ENCODE measurements around the gene SRGAP3.
"Not testable (repeated sequence)": the region's sequence is repeated elsewhere in the genome, so short reads cannot be mapped to it uniquely, and the experiment has no call there.

SRGAP3 gene

DNA sequence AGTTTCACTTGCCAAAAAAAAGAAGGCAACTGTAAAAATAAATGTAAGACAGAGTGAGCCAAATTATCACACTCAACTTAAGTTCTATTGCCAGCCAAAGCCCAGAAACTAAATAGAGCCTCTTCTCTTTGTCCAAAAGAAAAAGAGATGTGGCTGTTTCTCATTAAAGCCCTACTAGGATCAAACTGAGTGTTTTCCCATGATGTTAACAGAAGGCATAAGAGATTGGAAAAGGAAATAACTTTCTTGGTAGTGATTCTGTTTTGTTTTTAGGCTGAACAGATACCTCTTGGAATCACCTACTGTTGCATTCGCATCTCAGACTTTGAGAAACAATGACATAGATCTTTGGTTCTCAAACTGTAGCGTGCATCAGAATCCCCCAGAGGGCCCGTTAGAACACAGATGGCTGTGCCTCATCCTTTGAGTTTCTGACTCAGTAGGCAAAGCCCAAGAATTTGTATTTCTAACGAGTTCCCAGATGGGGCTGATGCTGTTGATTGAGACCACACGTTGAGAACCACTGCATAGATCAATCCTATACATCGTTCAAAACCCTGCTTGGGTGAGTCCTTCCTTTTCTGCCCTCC is 42.5 kb upstream of the SRGAP3 start:
- no peak overlapping the region for H3K4me3 ChIP-seq (replicated peaks; ENCODE audit: low read depth, low read length)
- DNase-seq (ENCODE audit: low read depth) = no peak

DNA sequence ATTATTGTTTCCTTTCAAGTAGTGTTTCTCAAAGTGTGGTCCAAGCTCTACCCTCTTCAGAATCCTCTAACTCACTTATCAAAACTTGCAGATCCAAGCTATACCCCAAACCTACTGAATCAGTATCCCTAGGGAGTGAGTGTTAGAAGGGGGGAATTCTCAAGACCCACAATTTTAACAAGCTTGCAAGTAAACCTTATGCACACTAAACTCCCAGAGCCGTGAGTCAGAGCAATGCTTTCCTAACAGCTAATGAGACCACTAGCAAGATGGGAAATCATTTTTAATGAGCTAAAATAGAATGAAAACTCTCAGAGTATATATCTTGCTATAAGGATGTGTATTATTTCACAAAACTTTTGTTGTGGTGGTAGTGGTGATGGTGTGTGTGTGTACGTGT is 41.1 kb upstream of the SRGAP3 start:
- no peak overlapping the region for H3K4me3 ChIP-seq (replicated peaks; ENCODE audit: low read depth, low read length)
- TF ChIP-seq, protein P1, sequence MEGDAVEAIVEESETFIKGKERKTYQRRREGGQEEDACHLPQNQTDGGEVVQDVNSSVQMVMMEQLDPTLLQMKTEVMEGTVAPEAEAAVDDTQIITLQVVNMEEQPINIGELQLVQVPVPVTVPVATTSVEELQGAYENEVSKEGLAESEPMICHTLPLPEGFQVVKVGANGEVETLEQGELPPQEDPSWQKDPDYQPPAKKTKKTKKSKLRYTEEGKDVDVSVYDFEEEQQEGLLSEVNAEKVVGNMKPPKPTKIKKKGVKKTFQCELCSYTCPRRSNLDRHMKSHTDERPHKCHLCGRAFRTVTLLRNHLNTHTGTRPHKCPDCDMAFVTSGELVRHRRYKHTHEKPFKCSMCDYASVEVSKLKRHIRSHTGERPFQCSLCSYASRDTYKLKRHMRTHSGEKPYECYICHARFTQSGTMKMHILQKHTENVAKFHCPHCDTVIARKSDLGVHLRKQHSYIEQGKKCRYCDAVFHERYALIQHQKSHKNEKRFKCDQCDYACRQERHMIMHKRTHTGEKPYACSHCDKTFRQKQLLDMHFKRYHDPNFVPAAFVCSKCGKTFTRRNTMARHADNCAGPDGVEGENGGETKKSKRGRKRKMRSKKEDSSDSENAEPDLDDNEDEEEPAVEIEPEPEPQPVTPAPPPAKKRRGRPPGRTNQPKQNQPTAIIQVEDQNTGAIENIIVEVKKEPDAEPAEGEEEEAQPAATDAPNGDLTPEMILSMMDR (IDR thresholded peaks at IDR 0.05; ENCODE audit: low read length, missing control alignments) = no peak
- DNase-seq (ENCODE audit: low read depth) = no peak

More for the DNA sequence above, 42.5 kb upstream of the SRGAP3 start:
- TF ChIP-seq, protein P1 (IDR thresholded peaks at IDR 0.05; ENCODE audit: low read length, missing control alignments) = no peak

DNA sequence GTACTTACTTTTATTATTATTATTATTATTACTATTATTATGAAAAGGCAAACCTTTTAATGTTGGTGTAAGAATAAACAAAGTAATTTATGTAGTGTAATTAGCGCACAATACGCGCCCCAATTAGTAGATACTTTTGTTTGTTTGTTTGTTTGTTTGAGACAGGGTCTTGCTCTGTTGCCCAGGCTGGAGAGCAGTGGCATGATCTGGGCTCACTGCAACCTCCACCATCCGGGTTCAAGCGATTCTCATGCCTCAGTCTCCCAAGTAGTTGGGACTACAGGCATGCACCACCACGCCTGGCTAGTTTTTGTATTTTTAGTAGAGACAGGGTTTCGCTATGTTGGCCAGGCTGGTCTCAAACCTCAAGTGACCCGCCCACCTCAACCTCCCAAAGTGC is 32.1 kb upstream of the SRGAP3 start:
- not testable (repeated sequence) for DNase-seq (ENCODE audit: low read depth); H3K4me3 ChIP-seq (replicated peaks; ENCODE audit: low read depth, low read length)

DNA sequence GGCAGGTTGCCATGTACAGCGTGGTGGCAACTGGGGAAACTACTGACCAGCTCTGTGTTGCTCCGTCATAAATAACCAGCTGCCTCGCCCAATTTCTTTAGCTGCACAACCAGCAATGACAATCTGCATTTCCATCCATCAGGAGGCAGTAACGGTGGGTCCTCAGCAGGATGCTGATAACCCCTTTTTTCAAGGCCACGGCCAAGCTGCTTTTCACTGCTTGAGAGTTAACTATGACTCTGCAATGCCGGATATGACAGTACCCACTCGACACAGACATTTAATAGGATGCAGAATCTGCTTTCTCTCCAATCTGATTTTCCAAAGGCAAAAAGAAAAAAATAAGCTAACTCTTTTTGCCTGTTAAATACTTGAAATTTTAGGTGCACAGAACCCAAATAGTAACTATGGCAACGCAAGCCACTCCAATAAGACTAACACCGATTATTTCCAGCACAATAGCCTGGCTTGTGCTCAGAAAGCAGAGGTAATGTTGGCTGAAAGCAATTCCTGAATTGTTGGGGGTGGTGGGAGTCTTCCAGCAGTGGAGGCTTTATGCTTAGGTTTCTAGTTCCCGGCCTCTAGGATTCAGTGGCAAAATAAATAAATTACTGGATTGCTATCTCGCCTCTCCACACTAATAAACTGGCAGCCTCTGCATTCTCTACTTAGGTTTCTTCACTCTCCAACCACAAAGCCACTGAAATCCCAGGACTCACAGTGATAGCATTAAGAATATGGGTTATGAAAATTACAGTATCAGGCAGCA is 31.2 kb upstream of the SRGAP3 start:
- TF ChIP-seq, protein P1 (IDR thresholded peaks at IDR 0.05; ENCODE audit: low read length, missing control alignments) = no peak
- H3K4me3 ChIP-seq (replicated peaks; ENCODE audit: low read depth, low read length) = no peak overlapping the region
- DNase-seq (ENCODE audit: low read depth) = peak; percentile 5

DNA sequence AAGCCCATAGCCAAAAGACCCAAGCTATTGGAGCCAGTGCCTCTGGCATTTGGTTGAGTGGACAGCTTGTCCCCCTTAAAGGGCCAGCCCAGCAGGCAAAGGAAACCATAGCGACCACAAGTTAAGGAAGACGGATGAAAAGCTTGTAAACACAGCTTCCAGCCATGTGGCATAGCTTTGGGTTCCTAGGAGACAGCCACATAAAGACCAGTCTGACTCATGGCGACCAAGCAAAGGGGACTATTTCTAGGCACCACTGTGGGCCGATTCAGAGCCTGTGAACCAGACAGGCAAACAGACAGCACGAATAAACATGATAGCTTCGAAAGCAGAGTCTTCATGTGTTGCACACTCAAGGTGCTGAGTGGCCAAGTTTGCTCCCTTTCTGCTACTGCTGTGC is 30.5 kb upstream of the SRGAP3 start:
- TF ChIP-seq, protein P1 (IDR thresholded peaks at IDR 0.05; ENCODE audit: low read length, missing control alignments) = no peak

DNA sequence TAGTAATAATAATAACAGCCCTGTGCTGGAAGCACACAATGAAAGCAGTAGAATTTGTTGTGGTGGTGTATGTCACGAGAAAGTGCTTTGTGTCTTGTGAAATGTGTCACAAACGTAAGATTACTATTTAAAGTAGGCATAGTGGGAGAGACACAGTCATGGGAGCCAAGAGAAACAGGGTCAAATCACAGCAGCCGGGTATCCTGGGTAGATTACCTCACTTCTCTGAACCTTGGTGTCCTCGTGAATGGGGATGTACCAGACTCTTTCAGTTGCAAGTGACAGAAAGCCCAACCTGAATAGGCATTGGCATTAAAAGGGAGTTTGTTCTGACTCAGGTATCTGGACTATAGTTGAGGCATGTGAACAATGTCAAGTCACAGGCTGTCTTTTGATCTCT is 29.1 kb upstream of the SRGAP3 start:
- DNase-seq (ENCODE audit: low read depth) = no peak
- TF ChIP-seq, protein P1 (IDR thresholded peaks at IDR 0.05; ENCODE audit: low read length, missing control alignments) = no peak

More for the DNA sequence above, 30.5 kb upstream of the SRGAP3 start:
- no peak overlapping the region for H3K4me3 ChIP-seq (replicated peaks; ENCODE audit: low read depth, low read length)
- no peak for DNase-seq (ENCODE audit: low read depth)

DNA sequence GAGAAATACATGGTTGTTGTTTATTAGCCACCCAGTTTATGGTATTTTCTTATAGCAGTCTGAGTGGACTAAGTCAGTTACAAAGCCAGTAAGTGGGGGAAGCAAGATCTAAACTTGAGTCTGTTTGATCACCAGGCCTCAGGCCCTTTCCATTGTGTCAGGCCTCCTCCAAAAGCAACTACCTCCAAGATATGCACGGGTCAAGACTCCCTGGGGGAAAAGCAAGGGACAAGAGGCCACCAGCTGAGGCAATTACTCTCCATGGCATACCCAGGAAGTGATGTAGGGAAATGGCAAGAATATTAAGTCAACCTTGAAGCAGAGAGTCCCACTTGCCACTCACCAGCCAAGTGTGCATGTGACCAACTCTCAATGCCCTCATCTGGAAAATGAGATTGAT is 28.6 kb upstream of the SRGAP3 start:
- no peak overlapping the region for H3K4me3 ChIP-seq (replicated peaks; ENCODE audit: low read depth, low read length)
- TF ChIP-seq, protein P1 (IDR thresholded peaks at IDR 0.05; ENCODE audit: low read length, missing control alignments) = no peak
- DNase-seq (ENCODE audit: low read depth) = no peak

More for the DNA sequence above, 29.1 kb upstream of the SRGAP3 start:
- H3K4me3 ChIP-seq (replicated peaks; ENCODE audit: low read depth, low read length) = no peak overlapping the region
